Endothelial cell of hepatic sinusoid (primary cell): ENCODE data around the gene NDP.

Experiments used
- in situ Hi-C: cut with HindIII; loops from 2 replicates; pipeline ENCODE4 v1.10.0; 2017; ENCODE audit warnings: low sequenced_read_pairs

The NDP gene

DNA sequence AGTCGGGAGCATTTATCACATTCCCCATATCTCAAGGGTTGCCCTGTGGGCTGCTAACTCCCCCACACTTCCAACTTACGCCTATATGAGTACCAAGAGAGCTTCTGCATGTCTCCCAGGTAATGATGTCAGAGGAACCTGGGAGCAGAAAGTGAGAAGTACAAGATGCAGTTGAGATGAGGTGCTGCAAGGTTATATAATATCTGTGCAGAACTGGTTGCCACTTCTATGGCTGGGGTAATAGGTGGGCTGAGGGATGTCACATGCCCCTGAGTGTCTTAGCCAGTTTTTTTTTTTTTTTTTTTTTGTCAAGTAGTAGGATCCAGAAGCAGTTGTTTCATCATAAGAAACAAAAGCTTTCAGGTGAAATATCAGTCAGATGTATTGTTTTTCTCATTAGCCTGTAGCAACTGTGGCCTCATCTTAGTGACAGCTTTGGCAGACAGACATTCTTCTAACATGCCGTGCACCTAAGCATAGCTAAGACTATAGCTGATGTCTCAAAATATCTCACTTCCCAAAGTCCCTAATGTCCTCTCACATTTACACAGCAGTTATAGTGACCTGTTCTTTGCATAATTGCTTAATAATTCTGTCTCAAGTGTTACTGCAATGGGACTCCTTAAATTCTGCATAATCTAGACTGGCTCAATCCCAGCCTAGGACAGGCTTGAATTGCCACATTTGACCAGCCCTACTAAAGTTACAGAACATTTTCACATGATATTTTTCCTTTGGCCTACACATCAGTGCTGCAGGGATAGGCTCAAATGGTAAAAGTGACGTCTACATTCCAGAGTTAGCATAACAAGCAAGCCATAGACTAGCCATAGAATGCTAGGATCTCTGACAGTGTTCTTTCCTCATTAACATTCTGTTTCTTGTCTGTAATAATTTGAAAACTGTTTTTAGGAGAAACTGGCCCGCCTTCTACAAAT, 73.0 kb downstream of the NDP start:
- in situ Hi-C loops: no loop called here
